T-helper 2 cell treated with Interferon-gamma antibody and Interleukin-4, amounts not matched to agents 100 ng/mL and 5 ng/mL, for 36 hours (primary cell): ENCODE results near the gene ATR. TPM values are rescaled to one million over a fixed set of nuclear protein-coding genes. Genes with fewer than 3 reads are reported as not detected.
"Not testable (repeated sequence)": the region's sequence is repeated elsewhere in the genome, so short reads cannot be mapped to it uniquely, and the experiment has no call there.

Source experiments
- intact Hi-C: fragments of 100-400 bp; cut with micrococcal nuclease; formaldehyde crosslinking; loops from one replicate; pipeline ENCODE4 v1.15.1; 2023
- total RNA-seq: library from RNA; stranded (reverse); gene quantifications from 2 replicates; pipeline ENCODE4 v1.2.3, GENCODE V29; 2022

ATR gene
- total RNA-seq, 1 donor from 2014 or later: 31.9 TPM

DNA sequence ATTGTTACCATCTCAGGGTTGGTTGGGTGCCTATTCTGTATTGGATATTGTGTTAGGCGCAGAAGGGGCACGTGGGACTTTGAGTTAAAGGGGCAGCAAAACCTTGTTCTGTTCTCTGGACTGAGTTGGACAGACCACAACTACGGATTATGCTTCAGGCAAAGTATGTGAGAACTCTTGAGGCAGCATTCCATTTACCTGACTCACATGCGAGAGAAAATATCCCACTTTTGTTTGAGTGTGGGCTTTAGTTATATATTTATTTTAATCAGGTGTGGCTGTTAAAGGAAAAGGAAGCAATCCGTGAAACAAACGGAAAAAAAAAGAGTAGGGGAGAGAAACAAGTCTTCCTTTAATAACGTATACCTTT lies 17.0 kb upstream of the ATR start:
- intact Hi-C loops: loop anchor here (5.0 kb wide), 4 partner anchors 127 to 718 kb away; partner anchors contain the start of genes ATP1B3, TRPC1, U2SURP and XRN1

DNA sequence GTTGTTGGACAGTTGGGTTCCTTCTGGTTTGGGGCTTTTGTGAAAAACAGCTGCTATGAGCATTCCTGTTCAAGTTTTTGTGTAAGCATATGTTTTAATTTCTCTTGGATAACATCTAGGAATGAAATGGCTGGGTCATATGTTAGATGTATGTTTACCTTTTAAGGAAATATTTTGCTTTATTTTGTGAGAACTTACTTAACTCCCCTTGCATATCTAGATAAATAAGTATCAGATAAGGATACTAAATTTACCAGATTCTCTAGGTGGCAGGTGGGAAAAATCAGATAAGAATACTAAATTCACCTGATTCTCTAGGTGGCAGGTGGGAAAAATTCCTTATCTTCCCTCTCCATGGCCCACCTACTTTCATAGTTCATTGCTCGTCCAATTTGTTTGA lies 16.6 kb upstream of the ATR start:
- intact Hi-C loops: loop anchor here (5.0 kb wide), 4 partner anchors 127 to 718 kb away; partner anchors contain the start of genes ATP1B3, TRPC1, U2SURP and XRN1

DNA sequence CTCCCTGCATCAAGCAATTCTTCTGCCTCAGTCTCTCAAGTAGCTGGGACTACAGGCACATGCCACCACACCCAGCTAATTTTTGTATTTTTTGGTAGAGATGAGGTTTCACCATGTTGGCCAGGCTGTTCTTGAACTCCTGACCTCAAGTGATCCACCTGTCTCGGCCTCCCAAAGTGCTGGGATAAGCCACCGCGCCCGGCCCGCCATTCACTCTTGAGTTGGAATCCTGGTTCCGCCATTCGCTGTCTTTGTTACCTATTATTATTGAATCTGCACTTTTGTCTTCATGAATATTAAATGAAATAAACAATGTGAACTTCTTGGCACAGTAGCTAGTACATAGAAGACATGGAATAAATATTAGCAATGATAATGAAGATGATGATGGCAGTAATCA lies 13.7 kb upstream of the ATR start:
- intact Hi-C loops: not testable (repeated sequence)

DNA sequence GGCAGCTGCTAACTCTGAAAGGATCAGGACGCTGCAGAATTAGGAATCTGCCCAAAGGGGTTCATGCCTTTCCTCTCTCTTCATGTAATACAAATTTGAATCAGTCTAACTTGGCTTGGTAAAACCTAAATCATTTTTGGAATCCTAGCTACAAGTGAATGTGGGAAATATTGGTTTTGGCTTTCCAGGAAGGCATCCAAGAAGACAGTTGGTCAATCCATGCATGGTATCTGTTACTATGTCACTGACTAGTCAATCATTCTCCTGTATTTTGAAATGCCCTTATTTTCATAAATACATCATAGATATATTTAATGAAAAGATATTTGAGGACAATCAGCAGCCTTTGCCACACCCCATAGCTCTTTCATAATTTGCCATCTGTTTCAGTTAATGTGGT lies 10.2 kb upstream of the ATR start:
- intact Hi-C loops: loop anchor here (5.0 kb wide), 2 partner anchors 239 to 404 kb away; no protein-coding TSS in a partner anchor

DNA sequence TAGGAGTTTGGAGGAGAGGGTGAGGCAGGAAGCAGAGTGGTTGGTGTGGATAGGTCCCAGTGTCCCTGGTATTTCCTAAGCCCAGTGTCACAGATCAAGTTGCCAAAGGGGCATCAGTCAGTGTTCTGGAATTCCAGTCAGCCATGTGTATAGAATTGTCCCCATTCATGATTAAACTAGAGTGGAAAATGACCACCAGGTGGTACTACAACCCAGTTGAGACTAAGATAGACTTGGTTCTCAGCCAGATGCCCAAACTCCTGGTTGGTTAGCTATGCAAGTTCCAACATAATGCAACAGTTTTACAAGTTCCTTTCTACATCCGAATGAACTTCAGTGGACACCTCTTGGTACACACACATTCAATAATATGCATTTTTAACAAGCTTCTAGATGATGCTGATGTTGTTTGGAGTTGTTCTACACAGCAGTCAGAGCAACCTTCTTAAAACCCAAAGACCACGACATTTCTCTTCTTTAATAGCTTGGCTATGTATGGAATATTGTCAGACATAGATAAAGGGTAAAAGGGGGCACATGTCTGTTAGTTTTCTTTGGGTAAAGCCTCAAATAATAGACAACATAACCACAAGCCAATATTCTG lies 8.4 kb upstream of the ATR start:
- intact Hi-C loops: loop anchor here (1.0 to 5.0 kb wide), 3 partner anchors 9 to 405 kb away; partner anchors contain the start of gene PLS1

DNA sequence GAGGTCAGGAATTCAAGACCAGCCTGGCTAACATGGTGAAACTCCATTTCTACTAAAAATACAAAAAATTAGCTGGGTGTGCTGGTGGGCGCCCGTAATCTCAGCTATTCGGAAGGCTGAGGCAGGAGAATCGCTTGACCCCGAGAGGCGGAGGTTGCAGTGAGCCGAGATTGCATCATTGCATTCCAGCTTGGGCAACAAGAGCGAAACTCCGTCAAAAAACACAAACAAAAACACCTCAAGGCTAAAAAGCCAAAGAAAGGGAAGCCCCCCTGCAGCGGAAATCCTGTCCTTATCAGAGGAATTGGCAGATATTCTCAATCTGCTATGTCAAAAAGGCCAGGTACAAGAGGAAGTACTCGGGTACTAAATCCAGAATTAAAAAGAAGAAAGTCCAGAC lies 2.5 kb upstream of the ATR start:
- intact Hi-C loops: not testable (repeated sequence)

DNA sequence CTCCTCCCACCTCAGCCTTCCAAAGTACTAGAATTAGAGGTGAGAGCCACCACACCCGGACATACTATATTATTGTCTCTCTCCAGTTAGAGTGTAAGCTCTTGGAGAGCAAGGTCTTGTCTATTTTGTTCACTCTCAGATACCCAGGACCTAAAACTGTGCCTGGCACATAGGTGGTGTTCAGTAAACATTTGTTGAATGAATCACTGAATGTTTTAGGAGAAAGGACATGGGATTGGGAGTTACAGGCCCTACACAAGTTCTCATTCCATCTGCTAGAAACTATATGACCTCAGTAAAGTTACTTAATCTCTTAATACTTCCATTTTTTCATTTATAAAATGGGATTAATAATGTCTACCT lies 1.5 kb upstream of the ATR start:
- intact Hi-C loops: no loop called here

DNA sequence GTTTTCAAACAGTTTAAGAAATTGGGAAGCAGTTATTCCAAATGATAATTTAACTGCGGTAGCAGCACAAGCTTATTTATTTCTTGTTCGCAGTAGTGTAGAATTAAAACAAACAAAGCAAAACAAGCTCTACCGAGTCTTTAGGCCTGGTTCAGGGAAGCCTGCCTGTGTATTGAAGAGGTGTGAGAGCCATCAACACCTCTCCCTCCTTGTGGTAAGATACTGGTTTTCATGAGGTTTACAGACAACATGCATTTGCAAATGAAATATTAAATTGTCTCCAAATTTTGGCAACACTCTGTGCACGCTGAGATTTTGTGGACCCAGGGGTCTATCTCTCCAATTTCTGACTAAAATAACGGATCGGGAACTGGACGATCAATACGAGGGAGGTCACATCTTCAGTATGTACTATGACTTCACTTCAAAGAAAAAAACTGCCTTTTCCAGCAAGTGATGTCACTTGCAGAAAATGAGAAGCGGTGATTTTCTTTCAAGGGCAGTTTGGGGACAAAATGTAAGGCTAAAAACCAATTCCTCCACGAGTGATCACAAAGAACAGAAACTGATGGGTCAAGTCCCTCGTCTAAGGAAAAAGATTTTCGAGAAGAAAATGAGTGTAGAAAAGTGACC lies 721 bp downstream of the ATR start:
- intact Hi-C loops: loop anchor here (1.0 to 10.0 kb wide), 9 partner anchors 18 to 1346 kb away; partner anchors contain the start of genes PLS1, PXYLP1, RNF7 and TRPC1

DNA sequence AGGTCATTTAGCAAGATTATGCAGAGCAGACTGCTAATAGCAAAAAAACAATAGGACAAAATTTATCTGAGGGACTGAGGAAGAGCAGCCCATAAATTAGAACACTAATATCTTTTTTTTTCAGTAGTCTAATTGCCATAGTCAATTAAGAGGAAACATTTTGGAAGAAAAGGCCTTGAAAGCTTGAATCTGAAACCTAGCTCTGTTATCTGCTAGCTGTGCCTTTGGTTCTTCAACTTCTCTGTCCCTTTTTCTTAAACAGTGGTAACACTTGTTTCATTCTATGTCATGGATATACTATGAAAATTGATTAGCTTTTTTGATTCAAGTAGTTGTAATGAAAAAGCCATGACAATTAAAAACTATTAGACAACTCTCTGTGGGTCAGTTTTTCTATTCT lies 1.7 kb downstream of the ATR start:
- intact Hi-C loops: loop anchor here (5.0 to 10.0 kb wide), 2 partner anchors 842 to 1344 kb away; partner anchors contain the start of genes PXYLP1 and RNF7

DNA sequence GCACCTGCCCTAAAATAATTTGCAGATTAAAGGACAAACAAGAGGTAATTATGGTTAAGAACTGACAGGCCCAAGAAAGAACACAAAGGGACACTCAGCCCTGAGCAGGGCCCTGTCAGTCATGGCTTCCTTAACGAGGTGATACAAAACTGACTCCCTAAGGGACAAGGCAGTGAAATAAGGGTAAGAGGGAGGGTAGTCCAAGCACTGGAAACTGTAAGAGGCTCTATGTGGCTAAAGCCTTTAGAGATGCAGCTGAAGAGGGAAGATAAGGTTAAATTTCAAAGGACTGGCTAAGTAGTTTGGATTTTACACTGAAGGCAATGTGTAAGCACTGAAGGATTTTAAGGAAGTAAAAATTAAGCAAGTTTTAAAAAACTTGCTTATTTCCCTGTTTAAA lies 3.9 kb downstream of the ATR start:
- intact Hi-C loops: loop anchor here (5.0 to 10.0 kb wide), 2 partner anchors 840 to 1342 kb away; partner anchors contain the start of genes PXYLP1 and RNF7

DNA sequence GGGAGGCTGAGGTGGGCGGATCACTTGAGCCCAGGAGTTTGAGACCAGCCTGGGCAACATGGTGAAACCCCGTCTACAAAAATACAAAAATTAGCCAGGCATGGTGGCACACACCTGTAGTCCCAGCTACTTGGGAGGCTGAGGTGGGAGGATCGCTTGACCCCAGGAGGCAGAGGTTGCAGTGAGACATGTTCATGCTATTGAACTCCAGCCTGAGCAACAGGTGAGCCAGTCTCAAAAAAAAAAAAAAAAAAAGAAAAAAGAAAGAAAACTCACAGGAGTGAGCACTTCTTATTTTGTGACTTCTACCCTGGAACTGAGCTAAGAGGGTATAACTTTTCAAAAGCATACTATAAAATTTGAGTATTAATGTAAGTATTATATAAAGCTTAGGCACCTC lies 4.3 kb downstream of the ATR start:
- intact Hi-C loops: loop anchor here (10.0 kb wide), 1 partner anchor 839 kb away; the partner anchor contains the start of gene RNF7

DNA sequence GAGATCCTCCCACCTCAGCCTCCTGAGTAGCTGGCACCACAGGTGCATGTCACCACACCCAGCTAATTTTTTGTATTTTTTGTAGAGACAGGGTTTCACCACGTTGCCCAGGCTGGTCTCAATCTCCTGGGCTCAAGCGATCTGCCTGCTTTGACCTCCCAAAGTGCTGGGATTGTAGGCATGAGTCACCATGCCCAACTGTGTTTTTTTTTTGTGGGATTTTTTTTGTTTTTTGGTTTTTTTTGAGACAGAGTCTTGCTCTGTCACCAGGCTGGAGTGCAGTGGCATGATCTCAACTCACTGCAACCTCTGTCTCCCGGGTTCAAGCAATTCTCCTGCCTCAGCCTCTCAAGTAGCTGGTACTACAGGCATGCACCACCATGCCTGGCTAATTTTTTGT lies 9.1 kb downstream of the ATR start:
- intact Hi-C loops: not testable (repeated sequence)

DNA sequence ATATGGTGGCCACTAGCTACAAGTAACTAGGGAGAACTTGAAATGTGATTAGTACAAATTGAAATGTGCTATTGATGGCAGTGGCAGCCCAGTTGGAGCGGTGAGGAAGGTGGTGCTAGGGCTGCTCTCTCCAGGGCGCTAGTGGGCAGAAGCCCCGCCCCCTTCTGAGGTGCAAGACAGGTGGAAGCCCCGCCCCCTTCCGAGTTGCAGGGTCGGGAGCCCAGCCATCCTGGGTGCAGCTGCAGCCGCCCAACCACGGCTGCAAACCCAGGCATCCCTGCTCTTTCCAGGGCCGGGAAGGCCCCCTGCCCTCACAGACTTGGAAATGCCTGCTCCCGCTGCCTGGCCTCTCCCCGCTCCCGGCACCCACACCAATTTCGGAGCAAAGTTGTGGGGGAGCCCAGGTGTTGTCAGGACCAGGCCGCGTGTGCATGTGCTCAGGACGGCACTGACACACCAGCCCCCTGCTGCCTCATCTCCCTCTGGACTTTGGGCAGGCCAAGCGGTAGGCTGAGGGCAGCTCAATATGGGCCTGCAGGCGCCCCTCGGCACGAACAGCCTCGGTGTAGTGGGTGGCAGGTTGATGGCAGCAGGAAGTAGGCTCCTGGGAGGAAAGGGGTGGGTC lies 10.0 kb downstream of the ATR start:
- intact Hi-C loops: no loop called here

DNA sequence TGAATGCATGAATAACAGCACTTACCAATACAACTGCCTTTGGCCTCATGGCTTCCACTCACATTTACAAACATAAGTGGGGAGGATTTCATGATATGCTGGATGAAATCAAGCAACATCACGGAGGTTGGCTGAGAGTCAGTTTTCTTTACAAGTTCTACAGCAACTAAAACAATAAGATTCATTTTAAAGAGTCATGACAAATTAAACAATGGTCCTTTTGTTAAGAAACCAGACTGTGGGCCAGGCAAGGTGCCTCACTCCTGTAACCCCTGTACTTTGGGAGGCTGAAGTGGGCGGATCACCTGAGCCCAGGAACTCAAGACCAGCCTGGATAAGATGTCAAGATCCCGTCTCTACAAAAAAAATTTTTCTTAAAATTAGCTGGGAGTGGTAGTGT lies 12.4 kb downstream of the ATR start:
- intact Hi-C loops: no loop called here

DNA sequence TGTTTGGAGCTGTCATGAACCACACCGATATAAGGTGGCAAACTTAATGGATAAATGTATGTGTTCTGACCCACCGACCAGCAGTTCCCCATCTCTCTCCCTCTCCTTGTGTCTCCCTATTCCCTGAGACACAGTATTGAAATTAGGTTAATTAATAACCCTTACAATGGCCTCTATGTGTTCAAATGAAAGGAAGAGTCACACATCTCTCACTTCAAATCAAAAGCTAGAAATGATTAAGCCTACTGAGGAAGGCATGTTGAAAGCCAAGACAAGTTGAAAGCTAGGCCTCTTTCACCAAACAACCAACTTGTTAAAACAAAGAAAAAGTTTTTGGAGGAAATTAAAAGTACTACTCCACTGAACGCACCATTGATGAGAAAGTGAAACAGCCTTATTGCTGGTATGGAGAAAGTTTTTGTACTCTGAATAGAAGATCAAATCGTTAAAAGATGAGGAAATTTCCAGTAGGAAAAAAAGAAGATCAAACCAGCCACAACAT lies 15.0 kb downstream of the ATR start:
- intact Hi-C loops: no loop called here

DNA sequence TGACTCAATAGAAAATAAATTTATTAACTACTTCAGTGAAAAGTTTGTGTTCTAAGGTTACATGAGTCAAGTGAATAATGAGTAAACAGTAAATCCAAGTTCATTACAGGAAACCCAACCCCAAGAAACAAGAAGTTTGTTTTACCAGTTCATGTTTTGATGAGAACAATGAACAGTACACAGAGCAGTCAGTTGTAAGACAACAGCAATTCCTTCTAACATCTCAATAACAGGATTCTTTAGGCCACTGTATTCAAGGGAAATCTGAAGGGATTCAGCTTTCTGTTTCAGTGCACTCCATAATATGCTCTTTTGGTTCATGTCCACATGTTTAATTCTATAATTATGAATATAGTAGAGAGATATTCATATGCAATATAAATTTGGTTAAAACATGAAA lies 18.4 kb downstream of the ATR start:
- intact Hi-C loops: no loop called here

DNA sequence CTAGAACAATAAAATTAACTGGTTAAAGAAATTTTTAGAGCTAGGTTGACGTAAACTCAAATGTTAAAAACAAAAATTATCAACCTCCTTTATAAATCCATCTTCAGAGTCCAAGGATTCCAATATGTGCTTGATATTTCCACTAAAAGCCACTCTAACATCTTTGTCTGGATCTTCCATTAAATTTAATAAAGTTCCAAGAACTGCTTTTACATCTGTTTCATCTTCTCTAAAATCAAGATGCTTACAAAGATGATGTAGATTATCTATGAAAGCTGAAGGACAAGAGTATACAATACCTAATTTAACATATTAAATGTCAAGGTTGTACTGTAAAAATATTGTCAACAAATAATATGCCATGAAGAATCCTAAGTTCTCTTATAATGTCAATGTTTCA lies 24.8 kb downstream of the ATR start:
- intact Hi-C loops: no loop called here

DNA sequence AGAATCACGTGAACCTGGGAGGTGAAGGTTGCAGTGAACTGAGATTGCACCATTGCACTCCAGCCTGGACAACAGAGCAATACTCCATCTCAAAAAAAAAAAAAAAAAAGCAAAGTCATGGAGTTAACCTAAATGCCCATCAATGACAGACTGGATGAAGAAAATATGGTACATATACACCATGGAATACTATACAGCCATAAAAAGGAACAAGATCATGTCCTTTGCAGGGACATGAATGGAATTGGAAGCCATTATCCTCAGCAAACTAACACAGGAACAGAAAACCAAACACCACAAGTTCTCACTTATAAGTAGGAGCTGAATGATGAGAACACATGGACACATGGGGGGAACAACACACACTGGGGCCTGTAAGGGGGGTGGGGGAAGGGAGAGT lies 26.0 kb downstream of the ATR start:
- intact Hi-C loops: not testable (repeated sequence)

DNA sequence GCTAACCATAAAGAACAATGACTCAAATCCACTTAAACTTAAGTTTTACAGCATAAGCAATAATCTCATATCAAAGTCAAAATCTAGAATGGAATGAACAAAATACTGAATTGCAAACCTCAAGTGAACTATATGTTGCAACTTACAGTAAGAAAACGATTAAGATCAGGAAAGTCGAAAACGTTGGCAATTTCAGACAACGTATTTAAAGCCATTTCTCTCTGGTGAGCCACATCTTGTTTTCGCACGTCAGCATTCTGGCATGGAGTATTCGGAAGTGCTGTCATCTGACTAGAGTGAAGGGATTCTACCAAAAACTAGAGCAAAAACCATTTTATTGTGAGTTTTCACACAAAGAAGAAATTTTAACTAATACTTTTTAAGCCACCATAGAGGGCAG lies 28.5 kb downstream of the ATR start:
- intact Hi-C loops: no loop called here

DNA sequence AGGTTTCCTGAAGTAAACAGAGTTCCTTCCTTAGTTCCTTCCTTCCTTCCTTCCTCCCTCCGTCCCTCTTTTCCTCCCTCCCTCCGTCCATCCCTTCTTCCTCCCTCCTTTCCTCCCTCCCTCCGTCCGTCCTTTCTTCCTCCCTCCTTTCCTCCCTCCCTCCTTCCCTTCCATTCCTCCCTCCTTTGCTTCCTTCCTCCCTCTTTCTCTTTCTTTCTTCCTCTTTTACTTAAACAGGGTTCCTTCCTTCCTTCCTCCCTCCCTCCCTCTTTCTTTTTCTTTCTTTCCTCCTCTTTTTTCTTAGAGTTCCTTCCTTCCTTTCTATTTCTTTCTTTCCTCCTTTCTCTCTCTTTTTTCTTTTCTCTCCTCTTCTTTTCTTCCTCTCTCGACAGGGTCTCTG lies 35.2 kb downstream of the ATR start:
- intact Hi-C loops: no loop called here

DNA sequence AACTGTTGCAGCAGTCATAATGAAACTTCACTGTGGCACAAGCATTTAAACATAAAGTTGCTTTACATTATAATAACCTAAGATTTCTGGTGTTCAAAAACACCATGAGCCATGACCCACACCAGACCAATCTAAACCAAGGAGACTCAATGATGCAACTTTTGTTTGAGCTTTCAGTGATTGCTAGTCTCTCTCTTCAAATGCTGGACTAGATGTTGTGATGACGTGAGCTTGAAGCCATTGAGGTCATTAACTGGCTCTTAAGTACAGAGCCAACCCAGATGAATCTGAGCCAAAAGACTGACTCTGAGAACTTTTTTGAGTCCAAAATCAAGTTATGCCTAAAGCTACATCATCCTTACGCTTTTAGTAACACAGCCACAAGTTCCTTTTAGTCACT lies 36.5 kb downstream of the ATR start:
- intact Hi-C loops: no loop called here

DNA sequence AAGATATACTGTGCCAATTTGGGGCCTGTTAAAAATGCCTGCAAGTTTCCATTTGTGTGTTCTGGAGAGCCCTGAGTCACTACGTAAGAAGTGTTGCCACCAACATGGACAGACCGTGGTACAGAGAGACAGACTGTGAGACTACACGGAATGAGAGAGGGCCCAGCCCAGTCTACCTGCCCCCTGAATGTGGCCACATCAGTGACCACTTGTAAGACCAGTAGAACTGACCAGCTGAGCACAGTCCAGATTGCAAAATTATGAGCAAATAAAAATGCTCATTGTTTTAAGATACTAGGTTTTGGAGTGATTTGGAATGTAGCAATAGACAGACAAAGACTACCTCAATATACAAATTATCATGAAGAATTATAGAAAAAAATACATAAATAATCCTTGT lies 42.0 kb downstream of the ATR start:
- intact Hi-C loops: no loop called here
